ENCODE results near the gene FRA10AC1.

The FRA10AC1 gene

DNA sequence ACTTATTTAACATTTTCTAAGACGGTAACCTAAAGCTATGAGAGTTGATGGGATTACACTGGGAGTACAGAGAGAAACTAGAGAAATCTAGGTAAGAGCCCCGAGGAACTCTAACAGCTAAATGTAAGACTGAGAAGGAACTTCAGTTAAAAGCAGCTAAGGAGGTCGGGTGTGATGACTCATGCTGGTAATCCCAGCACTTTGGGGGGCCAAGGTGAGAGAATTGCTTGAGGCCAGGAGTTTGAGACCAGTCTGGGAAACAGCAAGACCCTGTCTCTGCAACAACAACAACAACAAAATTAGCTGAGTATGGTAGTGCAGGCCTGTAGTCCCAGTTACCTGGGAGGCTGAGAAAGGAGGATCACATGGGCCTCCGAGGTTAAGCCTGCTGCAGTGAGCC lies 24.0 kb downstream of the FRA10AC1 start:
- Histone ChIP-seq H3K9ac (no peak overlapping the region), H3K27me3 (no peaks in the 10 kb centered on the region), H3K4me3 (no peak overlapping the region), H3K9me3 (no peaks in the 10 kb centered on the region), H3K4me2 (no peak overlapping the region), H4K20me1 (no peaks in the 10 kb centered on the region), H3K4me1 (no peaks in the 10 kb centered on the region), H3K36me3 (peaks cover 24% of the 10 kb centered on the region), H3K27ac (no peak overlapping the region)
- TF ChIP-seq Cebpa-rat (IDR thresholded peaks at IDR 0.05): no peak

DNA sequence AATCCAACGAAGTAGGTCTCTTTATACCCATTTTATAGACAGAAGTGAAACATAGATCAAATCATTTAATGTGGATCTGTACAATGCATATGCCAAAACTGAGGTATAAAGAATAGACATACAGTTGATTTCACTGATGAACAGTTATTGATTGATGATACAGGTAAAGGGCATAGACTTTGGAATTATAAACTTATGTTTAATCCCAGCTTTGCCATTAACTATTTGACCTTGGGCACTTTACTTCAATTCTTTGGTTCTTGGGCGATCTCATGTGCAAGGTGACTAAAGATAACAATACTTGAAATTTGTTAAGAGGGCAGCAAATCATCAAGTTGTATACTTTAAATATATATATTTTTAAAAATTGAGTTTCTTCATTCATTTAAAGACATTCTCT lies 28.6 kb downstream of the FRA10AC1 start:
- peaks cover 51% of the 10 kb centered on the region for H3K36me3 ChIP-seq
- no peaks in the 10 kb centered on the region for H3K27me3 ChIP-seq
- H3K9ac ChIP-seq: no peak overlapping the region

DNA sequence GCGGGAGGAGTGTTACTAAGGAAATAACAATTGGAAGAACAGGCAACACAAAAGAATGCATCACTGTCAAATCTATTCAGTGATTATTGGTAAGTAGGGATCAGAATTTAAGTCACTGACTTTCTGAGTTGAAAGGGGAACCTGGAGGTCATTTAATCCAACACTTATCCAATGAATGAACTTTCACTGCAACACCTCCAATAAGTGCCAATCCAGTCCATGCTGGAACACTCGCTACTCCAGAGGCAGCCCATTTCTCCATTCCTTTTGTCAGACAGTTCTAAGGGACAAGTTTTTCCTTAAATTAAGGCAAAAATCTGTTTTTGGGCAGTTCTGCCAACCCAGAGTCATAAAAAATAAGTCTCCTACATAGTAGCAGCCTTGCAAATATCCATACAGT lies 29.5 kb downstream of the FRA10AC1 start:
- Histone ChIP-seq H3K4me2 (no peak overlapping the region), H3K27ac (no peak overlapping the region), H3K4me1 (no peaks in the 10 kb centered on the region), H3K27me3 (no peaks in the 10 kb centered on the region), H3K9me3 (no peaks in the 10 kb centered on the region), H3K9ac (no peak overlapping the region), H4K20me1 (no peaks in the 10 kb centered on the region), H3K4me3 (no peak overlapping the region), H3K36me3 (peaks cover 48% of the 10 kb centered on the region)
- no peak for TF ChIP-seq Cebpa-rat (IDR thresholded peaks at IDR 0.05)

More for the DNA sequence above, 28.6 kb downstream of the FRA10AC1 start:
- Histone ChIP-seq H3K4me3 (no peak overlapping the region), H3K9me3 (no peaks in the 10 kb centered on the region), H3K4me2 (no peak overlapping the region), H4K20me1 (no peaks in the 10 kb centered on the region), H3K27ac (no peak overlapping the region), H3K4me1 (no peaks in the 10 kb centered on the region)
- no peak for TF ChIP-seq Cebpa-rat (IDR thresholded peaks at IDR 0.05)

DNA sequence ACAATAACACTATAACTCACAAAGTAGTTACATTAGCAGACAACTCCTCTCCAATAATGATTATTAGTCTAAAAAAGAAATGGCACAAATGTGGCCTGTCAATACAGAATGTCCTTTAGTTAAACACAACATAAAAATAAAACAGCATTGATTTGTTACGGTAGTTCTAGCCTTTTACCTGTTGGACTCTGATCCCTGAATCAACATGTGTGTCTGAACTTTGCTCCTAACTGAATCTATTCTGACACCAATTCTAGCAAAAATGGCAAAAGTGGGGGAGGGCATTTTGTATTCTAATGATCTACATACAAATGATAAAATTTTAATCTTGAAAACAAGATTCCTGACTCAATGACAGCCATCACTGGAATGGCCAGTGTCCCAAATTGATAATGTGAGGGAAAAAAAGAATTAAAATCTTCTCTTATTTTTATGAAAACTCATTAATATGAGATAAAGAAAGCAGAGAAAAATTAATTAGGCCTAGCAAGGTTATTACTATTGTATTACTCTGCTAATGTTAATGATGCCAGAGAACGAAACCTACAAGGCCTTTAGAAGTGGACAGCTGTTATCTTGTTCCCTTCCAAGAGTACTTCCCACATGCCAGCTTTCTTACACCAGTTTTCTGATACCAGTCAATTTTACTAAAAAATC lies 30.2 kb downstream of the FRA10AC1 start:
- H3K4me3 ChIP-seq: no peak overlapping the region
- H3K9me3 ChIP-seq: no peaks in the 10 kb centered on the region
- H3K9ac ChIP-seq: no peak overlapping the region
- H3K4me1 ChIP-seq: no peaks in the 10 kb centered on the region
- H3K27me3 ChIP-seq: no peaks in the 10 kb centered on the region
- H3K27ac ChIP-seq: no peak overlapping the region
- H3K36me3 ChIP-seq: peaks cover 50% of the 10 kb centered on the region
- no peak overlapping the region for H3K4me2 ChIP-seq
- TF ChIP-seq Cebpa-rat (IDR thresholded peaks at IDR 0.05): no peak
- no peaks in the 10 kb centered on the region for H4K20me1 ChIP-seq

DNA sequence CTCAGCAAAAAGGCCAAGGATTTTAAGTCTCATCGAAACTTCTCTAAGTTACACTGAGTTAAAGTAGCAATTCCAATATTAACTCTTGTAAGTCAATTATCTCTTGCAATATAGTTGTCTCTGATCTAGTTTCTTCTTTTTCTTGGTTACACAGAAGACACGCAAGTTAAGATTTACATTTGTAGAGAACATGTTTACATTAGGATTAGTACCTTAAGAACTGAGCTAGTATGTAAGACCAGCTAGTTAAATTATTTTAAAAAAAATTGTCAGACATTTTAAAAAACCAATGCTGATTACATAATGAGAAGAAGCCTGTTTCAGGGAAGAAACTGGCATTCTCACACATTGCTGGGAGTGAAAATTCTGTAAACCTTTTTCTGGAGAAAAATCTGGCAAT lies 31.4 kb downstream of the FRA10AC1 start:
- no peaks in the 10 kb centered on the region for H3K4me1 ChIP-seq
- H3K4me3 ChIP-seq: no peak overlapping the region
- peaks cover 53% of the 10 kb centered on the region for H3K36me3 ChIP-seq
- H3K4me2 ChIP-seq: no peak overlapping the region
- H3K27ac ChIP-seq: no peak overlapping the region
- no peak for TF ChIP-seq Cebpa-rat (IDR thresholded peaks at IDR 0.05)
- no peaks in the 10 kb centered on the region for H3K27me3 ChIP-seq
- H3K9ac ChIP-seq: no peak overlapping the region
- no peaks in the 10 kb centered on the region for H3K9me3 ChIP-seq
- H4K20me1 ChIP-seq: no peaks in the 10 kb centered on the region

DNA sequence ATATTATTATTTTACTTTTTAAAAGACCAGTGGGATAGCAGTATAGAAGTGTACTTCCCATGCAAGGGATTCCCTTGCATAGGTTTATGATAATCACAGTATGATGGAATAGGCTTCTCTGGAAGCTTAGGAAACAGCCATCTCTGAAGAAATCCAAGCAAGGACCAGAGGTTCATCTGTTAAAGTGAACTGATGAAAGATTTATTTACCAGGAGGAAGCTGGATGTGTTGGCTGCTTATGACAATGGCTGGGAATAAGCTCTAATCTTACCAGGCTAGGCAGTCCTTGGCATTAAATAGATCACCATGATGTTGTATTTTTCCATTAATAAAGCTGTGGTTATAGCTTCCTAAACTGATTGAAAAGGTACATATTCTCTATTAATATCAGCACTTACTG lies 32.0 kb downstream of the FRA10AC1 start:
- H3K27ac ChIP-seq: no peak overlapping the region
- no peaks in the 10 kb centered on the region for H3K9me3 ChIP-seq
- no peak overlapping the region for H3K4me2 ChIP-seq
- H3K9ac ChIP-seq: no peak overlapping the region
- H3K36me3 ChIP-seq: peaks cover 56% of the 10 kb centered on the region
- no peaks in the 10 kb centered on the region for H4K20me1 ChIP-seq
- TF ChIP-seq Cebpa-rat (IDR thresholded peaks at IDR 0.05): no peak
- H3K4me1 ChIP-seq: no peaks in the 10 kb centered on the region
- no peaks in the 10 kb centered on the region for H3K27me3 ChIP-seq
- H3K4me3 ChIP-seq: no peak overlapping the region

DNA sequence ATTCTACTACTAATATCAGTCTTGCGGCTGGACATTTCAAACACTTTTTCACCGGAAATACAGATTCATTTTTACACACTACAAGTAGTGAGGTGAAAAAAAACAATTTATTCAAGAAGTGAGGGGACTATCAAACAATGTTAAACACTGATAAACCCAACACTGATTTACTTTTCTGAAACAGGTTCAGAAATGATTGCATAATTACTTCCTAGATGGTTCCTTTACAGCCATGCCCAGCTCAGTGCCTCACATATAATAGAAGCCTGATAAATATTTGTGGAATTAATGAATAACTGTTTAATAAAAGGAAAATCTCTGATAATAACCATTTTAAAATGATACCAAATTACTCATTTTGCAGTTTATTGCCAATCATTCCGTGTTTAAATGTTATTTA lies 34.6 kb downstream of the FRA10AC1 start:
- Histone ChIP-seq H3K27ac (no peak overlapping the region), H3K36me3 (peaks cover 39% of the 10 kb centered on the region), H3K4me1 (no peaks in the 10 kb centered on the region), H4K20me1 (no peaks in the 10 kb centered on the region), H3K9ac (no peak overlapping the region), H3K9me3 (no peaks in the 10 kb centered on the region), H3K27me3 (no peaks in the 10 kb centered on the region), H3K4me2 (no peak overlapping the region), H3K4me3 (no peak overlapping the region)
- TF ChIP-seq Cebpa-rat (IDR thresholded peaks at IDR 0.05): no peak

DNA sequence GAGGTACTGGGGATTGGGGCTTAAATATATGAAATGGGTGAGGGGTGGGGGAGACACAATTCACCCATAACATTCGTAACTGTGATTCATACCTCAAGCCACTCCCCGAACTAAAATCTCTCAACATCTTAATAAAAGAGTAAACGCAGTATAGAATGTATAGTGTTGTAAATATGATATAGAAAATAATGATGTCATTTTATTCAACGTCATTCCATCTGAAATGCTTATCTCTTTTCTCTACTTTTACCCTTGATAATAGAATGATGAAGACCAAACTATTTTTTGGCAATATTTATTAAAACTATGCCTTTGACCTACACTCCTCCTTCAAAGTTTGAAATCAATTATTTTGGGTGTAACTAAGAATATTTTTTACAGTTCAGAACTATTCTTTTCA lies 36.4 kb downstream of the FRA10AC1 start:
- Histone ChIP-seq H4K20me1 (no peaks in the 10 kb centered on the region), H3K36me3 (peaks cover 31% of the 10 kb centered on the region)
- no peak for TF ChIP-seq Cebpa-rat (IDR thresholded peaks at IDR 0.05)

DNA sequence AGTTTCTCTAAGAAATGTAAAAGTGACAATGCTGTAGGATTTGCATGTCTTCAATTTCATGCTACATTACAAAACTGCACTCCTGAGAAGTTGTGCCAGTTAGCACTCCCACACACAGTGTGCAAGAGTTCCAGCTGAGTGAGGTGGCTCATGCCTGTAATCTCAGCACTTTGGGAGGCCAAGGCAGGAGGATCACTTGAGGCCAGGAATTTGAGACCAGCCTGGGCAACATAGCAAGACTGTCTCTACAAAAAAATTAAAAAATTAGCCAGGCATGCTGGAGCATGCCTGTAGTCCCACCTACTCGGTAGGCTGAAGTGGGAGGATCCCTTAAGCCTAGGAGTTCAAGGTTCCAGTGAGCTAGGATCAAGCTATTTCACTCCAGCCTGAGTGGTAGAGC lies 44.6 kb downstream of the FRA10AC1 start:
- no peaks in the 10 kb centered on the region for H4K20me1 ChIP-seq
- no peaks in the 10 kb centered on the region for H3K4me1 ChIP-seq
- TF ChIP-seq Cebpa-rat (IDR thresholded peaks at IDR 0.05): no peak
- H3K4me2 ChIP-seq: no peak overlapping the region
- H3K36me3 ChIP-seq: no peaks in the 10 kb centered on the region
- H3K4me3 ChIP-seq: no peak overlapping the region
- no peaks in the 10 kb centered on the region for H3K27me3 ChIP-seq
- H3K9me3 ChIP-seq: no peaks in the 10 kb centered on the region
- no peak overlapping the region for H3K9ac ChIP-seq
- no peak overlapping the region for H3K27ac ChIP-seq

More for the DNA sequence above, 36.4 kb downstream of the FRA10AC1 start:
- Histone ChIP-seq H3K4me3 (no peak overlapping the region), H3K4me1 (no peaks in the 10 kb centered on the region), H3K27me3 (no peaks in the 10 kb centered on the region), H3K27ac (no peak overlapping the region), H3K9ac (no peak overlapping the region), H3K4me2 (no peak overlapping the region), H3K9me3 (no peaks in the 10 kb centered on the region)

DNA sequence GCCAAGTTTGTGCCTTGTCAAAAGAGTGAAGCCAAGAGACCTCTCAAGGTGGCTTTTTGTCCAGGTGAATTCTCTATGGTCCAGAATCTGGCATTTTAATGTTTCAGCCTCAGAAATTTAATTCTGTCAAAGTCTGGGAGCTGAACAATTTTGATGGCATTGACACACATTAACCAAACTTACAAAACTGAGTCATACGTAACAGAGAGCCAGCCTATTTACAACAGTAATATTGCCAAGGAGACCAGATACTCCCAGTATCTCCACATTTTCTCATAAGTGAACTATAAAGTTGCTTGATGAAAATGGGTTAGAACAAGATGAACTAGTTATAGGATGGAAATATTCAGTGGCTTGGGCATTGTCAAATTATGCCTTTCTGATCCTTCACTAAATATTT lies 46.2 kb downstream of the FRA10AC1 start:
- Histone ChIP-seq H3K27ac (no peak overlapping the region), H3K27me3 (no peaks in the 10 kb centered on the region), H3K4me3 (no peak overlapping the region), H4K20me1 (no peaks in the 10 kb centered on the region), H3K36me3 (no peaks in the 10 kb centered on the region), H3K9ac (no peak overlapping the region), H3K4me2 (no peak overlapping the region), H3K9me3 (no peaks in the 10 kb centered on the region), H3K4me1 (no peaks in the 10 kb centered on the region)
- no peak for TF ChIP-seq Cebpa-rat (IDR thresholded peaks at IDR 0.05)

DNA sequence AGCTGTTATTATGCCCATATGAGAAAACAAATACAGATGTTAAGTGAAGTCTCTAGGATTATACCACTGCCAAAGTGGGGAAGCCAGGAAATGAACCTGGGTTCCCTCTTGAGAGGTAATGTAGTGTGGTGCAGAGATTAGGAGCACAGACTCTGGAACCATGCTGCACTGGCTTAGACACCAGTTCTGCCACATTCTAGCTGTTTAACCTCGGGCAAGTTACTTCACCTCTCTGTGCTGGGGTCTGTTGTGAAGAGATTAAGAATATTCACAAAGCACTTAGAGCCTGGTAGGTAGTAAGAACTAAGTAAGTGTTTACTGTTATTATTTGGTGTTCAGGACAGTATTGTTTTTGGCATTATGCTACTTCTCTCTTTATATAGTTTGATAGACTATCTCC lies 48.2 kb downstream of the FRA10AC1 start:
- Histone ChIP-seq H3K4me1 (no peaks in the 10 kb centered on the region), H4K20me1 (no peaks in the 10 kb centered on the region), H3K4me3 (no peak overlapping the region), H3K27me3 (no peaks in the 10 kb centered on the region), H3K9me3 (no peaks in the 10 kb centered on the region), H3K36me3 (no peaks in the 10 kb centered on the region), H3K4me2 (no peak overlapping the region), H3K27ac (no peak overlapping the region), H3K9ac (no peak overlapping the region)
- TF ChIP-seq Cebpa-rat (IDR thresholded peaks at IDR 0.05): no peak

All from BLaER1 (cell line).